Muscle layer of duodenum (tissue), 2 donors: ENCODE data around the gene NSMCE1.

Experiments used
- H3K27ac ChIP-seq: one replicate; pipeline ENCODE4 v1.7.0; 2013; ENCODE audit warnings: mild to moderate bottlenecking, low read length
- H3K27me3 ChIP-seq: one replicate; pipeline ENCODE4 v1.7.0; 2013; ENCODE audit warnings: low read depth, mild to moderate bottlenecking, control low read depth, low read length
- H3K36me3 ChIP-seq, 2 donors: one replicate each; pipeline ENCODE4 v1.7.0; 2013; ENCODE audit warnings: low read length in 2 of 2, control low read depth in 1 of 2, mild to moderate bottlenecking in 1 of 2; ENCODE audit not compliant: insufficient read depth in 2 of 2, control insufficient read depth in 1 of 2
- H3K4me1 ChIP-seq, 2 donors: one replicate each; pipeline ENCODE4 v1.7.0; 2013; ENCODE audit warnings: low read length in 2 of 2, mild to moderate bottlenecking in 2 of 2, control low read depth in 1 of 2, moderate library complexity in 1 of 2; ENCODE audit not compliant: insufficient read depth in 2 of 2, control insufficient read depth in 1 of 2
- H3K4me3 ChIP-seq, 2 donors: one replicate each; pipeline ENCODE4 v1.7.0; 2013; ENCODE audit warnings: low read length in 2 of 2, low read depth in 1 of 2, mild to moderate bottlenecking in 1 of 2
- H3K9me3 ChIP-seq, 2 donors: one replicate each; pipeline ENCODE4 v1.7.0; 2013; ENCODE audit warnings: low read length in 2 of 2, control low read depth in 1 of 2, mild to moderate bottlenecking in 1 of 2; ENCODE audit not compliant: control insufficient read depth in 1 of 2
- donor health status: healthy.

NSMCE1 gene

DNA sequence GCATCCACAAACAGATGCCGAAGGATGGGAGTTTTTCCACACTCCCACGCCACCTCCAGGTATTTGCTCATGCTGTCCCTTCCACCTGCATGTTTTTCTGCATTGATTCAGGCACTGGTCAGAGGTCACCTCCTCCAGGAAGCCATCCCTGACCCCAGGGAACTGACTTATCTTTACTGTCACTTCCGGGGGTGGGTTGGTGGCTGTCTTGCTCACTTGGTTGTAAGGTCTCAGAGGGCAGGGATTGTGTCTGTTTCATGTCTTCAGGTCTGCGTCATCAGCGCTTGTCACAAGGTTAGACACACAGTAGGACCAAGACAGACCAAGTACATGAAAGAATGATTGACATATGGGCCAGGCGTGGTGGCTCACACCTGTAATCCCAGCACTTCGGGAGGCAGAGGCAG is 43.3 kb upstream of the NSMCE1 start:
- H3K36me3 ChIP-seq: no peaks in the 10 kb centered on the region
- no peak overlapping the region for H3K4me3 ChIP-seq
- H3K4me1 ChIP-seq: peaks cover 4 to 16% of the 10 kb centered on the region in 2 donors
- no peaks in the 10 kb centered on the region for H3K9me3 ChIP-seq
- H3K27ac ChIP-seq: no peak overlapping the region
- H3K27me3 ChIP-seq: no peaks in the 10 kb centered on the region

DNA sequence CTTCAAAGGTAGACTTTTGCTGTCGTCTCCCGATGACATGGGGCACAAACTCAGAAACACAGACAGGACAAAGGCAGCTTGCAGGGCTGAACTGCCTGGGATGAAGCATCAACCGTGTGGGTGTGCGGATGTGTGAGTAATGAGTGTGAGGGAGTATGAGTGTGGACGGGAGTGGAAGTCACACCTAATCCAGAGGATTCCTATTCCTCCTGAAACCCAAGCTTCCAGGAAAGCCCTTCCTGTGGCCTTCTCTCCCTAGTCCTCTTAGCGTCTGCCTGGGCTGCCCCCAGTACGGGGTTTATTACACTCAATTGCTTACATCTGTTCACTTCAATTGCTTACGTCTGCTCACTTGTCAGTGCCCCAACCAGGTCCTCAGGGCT is 42.9 kb upstream of the NSMCE1 start:
- H3K27me3 ChIP-seq: no peaks in the 10 kb centered on the region
- no peak overlapping the region for H3K27ac ChIP-seq
- peaks cover under 1 to 11% of the 10 kb centered on the region in 2 donors for H3K4me1 ChIP-seq
- no peaks in the 10 kb centered on the region for H3K9me3 ChIP-seq
- H3K4me3 ChIP-seq: no peak overlapping the region
- H3K36me3 ChIP-seq: no peaks in the 10 kb centered on the region

DNA sequence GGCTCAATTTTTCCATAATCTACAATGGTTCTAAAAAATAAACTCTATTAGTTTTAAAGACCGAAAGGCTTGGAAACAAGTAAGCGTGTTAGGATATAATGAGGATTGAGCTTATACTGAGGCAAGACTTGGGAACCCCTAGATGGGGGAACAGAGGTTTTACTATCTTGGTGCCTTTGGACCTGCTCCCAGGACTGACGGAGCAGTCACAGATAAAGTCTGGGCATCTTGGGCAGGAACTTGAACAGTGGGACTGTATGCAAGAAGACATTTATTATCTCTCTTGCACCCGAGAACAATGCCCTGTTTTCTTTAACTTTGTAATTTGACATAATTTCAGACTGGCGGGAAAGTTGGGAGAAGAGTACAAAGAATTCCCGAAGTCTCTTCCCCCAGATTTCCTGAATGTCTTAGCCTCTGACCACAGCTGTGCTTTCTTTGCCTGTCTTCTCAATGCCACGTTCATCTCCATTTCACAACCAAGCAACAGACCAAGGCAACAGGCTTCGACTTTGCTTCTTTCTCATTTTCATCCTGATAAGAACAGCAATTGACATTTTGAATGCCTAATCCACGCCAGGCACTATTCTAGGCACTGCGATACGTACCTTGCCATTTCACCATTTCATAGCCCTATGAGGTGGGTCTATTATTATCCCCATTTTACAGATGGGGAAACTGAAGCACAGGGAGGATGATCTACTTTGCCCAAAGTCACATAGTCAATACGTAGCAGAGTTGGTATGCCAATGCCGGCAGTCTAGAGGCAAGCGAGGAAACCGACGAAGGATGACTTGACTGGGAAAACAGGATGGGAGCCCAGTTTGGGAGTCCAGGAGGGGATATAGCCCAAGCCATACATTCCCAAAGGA is 42.2 kb upstream of the NSMCE1 start:
- no peak overlapping the region for H3K27ac ChIP-seq
- no peaks in the 10 kb centered on the region for H3K9me3 ChIP-seq
- H3K4me1 ChIP-seq: peaks cover 0 to 7% of the 10 kb centered on the region in 2 donors
- no peak overlapping the region for H3K4me3 ChIP-seq
- no peaks in the 10 kb centered on the region for H3K36me3 ChIP-seq
- H3K27me3 ChIP-seq: no peaks in the 10 kb centered on the region

DNA sequence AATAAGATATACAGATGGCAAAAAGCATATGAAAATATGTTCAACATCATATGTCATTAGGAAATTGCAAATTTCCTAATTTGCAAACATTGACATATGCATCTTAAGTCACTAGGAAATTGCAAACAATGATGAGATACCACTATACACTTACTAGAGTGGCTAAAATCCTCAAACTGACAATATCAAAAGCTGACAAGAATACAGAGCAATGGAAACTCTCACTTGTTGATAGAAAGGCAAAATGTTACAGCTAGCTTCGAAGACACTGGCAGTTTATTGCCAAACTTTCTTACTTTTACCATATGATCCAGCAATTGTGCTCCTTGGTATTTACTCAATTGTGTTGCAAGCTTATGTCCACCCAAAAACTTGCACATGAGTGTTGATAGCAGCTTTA is 40.2 kb upstream of the NSMCE1 start:
- Histone ChIP-seq H3K27ac (no peak overlapping the region), H3K36me3 (no peaks in the 10 kb centered on the region), H3K4me1 (no peaks in the 10 kb centered on the region), H3K4me3 (no peak overlapping the region), H3K27me3 (no peaks in the 10 kb centered on the region), H3K9me3 (no peaks in the 10 kb centered on the region)

DNA sequence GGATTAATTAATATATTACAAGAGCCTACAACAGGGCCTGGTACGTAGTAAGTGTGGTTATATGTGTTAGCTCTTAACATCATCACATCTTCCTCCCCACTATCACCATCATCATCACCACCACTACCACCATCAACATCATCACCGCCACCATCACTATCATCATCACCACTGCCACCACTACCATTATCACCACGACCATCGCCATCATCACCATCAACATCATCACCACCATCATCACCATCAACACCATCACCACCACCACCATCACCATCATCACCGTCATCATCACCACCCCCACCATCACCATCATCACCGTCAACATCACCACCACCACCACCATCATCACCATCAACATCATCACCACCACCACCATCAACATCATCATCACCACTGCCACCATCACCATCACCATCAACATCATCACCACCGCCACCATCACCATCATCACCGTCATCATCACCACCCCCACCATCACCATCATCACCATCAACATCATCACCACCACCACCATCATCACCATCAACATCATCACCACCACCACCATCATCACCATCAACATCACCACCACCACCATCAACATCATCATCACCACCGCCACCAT is 37.4 kb upstream of the NSMCE1 start:
- Histone ChIP-seq H3K4me1 (no peaks in the 10 kb centered on the region), H3K27me3 (no peaks in the 10 kb centered on the region), H3K27ac (no peak overlapping the region), H3K9me3 (no peaks in the 10 kb centered on the region), H3K36me3 (no peaks in the 10 kb centered on the region), H3K4me3 (no peak overlapping the region)

DNA sequence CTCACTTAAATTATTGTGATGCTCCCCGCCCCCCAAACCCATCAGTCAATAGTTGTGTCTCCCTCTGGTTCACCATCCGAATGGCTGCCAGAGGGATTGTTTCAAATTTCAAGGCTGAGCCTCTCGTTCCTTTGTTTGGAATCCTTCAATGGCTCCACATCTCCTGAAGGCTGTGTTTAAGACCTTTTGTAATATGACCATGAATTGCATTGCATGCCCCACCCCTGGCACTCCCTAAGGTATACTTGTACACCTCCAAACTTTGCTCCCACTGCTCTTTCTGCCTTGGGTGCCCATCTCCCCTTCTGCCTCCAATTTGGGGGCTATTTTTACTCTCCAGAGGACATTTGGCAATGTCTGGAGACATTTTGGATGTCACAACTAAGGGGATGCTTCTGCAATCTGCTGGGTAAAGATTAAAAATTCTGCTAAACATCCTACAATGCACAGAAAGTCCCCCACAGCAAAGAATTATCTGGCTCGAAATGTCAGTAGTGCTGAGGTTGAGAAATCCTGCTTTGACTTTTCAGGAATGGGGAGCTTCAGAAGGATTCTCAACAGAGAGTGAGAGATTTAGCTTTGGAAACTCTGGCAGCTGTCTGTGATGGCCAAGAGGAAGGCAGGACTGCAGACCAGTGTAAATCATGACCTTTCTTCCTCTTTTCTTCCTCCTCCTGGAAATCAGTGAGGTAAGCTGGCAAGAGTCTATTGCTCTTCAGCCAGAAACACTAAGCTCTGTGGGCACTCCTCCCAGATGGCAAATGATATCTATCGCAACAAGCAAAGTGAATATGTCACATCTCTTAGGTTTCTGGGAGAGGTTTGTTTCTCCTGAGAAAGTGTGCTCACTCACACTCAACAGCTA is 36.5 kb upstream of the NSMCE1 start:
- Histone ChIP-seq H3K36me3 (no peaks in the 10 kb centered on the region), H3K4me3 (no peak overlapping the region), H3K27me3 (no peaks in the 10 kb centered on the region), H3K4me1 (no peaks in the 10 kb centered on the region), H3K27ac (no peak overlapping the region), H3K9me3 (no peaks in the 10 kb centered on the region)

DNA sequence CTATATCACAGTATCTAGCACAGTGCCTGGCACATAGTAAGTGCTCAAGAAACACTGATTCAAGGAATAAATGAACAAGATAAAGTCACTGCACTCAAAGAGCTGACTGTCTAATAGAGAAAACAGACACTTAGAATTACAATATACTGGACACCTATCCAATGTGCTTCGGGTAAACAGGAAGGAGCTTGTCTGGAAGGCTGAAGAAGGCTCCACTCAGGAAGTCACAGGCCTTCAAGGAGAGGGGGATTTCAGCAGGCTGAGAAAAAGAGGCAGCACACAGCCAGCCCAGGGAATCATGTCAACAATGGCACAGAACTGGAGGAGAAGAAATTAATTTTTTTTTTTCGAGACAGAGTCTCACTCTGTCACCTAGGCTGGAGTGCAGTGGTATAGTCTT is 35.5 kb upstream of the NSMCE1 start:
- no peaks in the 10 kb centered on the region for H3K4me1 ChIP-seq
- no peak overlapping the region for H3K4me3 ChIP-seq
- H3K9me3 ChIP-seq: no peaks in the 10 kb centered on the region
- no peaks in the 10 kb centered on the region for H3K27me3 ChIP-seq
- H3K36me3 ChIP-seq: no peaks in the 10 kb centered on the region
- no peak overlapping the region for H3K27ac ChIP-seq

DNA sequence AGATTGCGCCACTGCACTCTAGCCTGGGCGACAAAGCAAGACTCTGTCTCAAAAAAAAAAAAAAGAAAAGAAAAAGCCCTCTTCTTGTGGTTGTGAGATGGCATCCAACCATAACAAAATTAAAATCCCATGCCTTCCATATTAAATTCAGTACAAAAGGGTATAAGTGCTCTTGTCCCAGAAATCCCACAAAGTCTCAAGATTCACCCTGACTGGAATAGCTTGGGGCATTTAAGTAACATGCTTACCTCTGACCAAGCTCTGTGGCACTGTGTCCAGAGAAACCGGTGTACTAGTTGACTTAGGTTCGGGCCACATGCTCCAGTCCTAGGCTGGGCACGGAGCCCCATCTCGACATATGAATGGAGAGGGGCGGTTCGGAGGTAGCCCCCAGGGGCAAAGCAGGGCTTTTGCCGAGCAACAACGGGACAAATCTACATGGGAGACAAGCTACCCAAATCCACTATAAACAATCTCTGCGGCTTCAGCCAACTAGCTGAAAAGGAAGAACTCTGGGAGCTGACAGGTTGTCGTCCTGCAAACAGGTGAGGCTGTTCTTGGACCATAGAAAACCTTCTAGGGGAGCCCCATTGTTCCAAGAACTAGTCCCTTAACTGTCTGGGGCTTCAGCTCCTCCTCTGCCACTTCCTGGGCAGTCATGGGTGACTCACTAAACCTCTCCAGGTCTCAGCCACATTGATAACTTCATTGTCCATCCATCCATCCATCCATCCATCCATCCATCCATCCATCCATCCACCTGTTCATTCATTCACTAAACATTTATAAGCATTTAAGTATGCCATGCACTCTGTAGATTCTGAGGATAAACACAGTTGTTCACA is 34.9 kb upstream of the NSMCE1 start:
- Histone ChIP-seq H3K4me1 (no peaks in the 10 kb centered on the region), H3K4me3 (no peak overlapping the region), H3K27me3 (no peaks in the 10 kb centered on the region), H3K27ac (no peak overlapping the region), H3K36me3 (no peaks in the 10 kb centered on the region), H3K9me3 (no peaks in the 10 kb centered on the region)

DNA sequence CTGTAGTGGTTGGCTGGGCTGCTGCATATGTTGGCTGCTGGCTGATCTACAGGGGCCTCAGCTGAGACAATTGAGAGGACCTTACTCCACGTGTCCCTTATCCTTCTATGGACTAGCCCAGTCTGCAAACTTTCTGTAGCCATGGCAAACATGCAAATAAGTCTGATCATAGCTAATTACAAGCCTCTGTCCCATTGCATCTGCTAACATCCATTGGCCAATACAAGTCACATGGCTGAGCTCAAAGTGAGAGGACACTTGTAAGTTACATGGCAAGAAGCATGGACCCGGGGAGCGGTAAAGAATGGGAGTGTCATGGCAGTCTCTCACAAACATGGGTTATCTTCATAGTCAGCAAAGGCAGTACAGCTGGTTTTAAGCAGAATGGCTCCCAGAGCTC is 33.6 kb upstream of the NSMCE1 start:
- H3K9me3 ChIP-seq: no peaks in the 10 kb centered on the region
- no peak overlapping the region for H3K27ac ChIP-seq
- H3K27me3 ChIP-seq: no peaks in the 10 kb centered on the region
- H3K36me3 ChIP-seq: no peaks in the 10 kb centered on the region
- no peak overlapping the region for H3K4me3 ChIP-seq
- H3K4me1 ChIP-seq: no peaks in the 10 kb centered on the region

DNA sequence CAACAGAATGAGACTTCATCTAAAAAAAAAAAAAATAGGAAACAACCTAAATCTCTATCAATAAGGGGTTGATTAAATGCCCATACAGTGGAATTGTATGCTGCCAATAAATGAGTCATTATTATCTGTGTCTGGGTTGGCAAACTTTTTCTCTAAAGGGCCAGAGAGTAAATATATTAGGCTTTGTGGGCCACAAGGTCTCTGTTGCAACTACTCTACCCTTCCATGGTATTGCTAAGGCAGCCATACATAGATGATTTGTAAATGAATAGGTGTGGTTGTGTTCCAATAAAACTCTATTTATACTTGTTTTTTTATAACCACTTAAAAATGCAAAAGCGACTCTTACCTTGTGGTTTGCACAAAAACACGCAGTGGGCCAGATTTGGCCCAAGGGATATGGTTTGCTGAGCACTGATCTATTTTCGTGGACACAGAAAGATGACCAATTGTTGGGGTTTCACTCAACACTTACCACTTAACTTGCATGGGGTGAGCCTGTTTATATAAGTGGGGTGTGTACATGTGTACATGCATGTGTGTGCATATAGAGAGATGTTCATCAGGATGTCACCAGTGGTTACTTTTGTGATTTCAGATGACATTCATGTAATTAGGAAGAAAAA is 32.8 kb upstream of the NSMCE1 start:
- H3K36me3 ChIP-seq: no peaks in the 10 kb centered on the region
- H3K4me1 ChIP-seq: no peaks in the 10 kb centered on the region
- no peak overlapping the region for H3K4me3 ChIP-seq
- no peaks in the 10 kb centered on the region for H3K27me3 ChIP-seq
- no peaks in the 10 kb centered on the region for H3K9me3 ChIP-seq
- no peak overlapping the region for H3K27ac ChIP-seq
